ENCODE measurements around the gene FGB.

GRCh38 chr4:154527308-154527707, 35.5 kb upstream of the FGB start:
- no peak for TF ChIP-seq CTCF (IDR thresholded peaks at IDR 0.05)
- no peak for TF ChIP-seq POLR2A (IDR thresholded peaks at IDR 0.05)
